ENCODE data around the gene MID2.
"Not testable (repeated sequence)": the region's sequence is repeated elsewhere in the genome, so short reads cannot be mapped to it uniquely, and the experiment has no call there.

MID2 gene

GRCh38 chrX:107825698-107826237, at the start of gene MID2:
Gene MID2, plus strand, starts transcription at chrX:107825866. Its CDS starts 561 bp downstream, at chrX:107826427.
- no peak for FAIRE-seq

GRCh38 chrX:107776649-107777535, 48.8 kb upstream of the MID2 start:
- FAIRE-seq: peak; percentile 90

- FAIRE-seq: no peak
Measured at GRCh38 chrX:107777536-107777832, 48.2 kb upstream of the MID2 start, which contains the start of gene NCBP2L. Gene NCBP2L, plus strand, starts transcription at chrX:107777733. Its CDS starts 16,488 bp downstream, at chrX:107794221.

- no peak for FAIRE-seq
Measured at GRCh38 chrX:107780525-107780924, 45.1 kb upstream of the MID2 start.

- FAIRE-seq: no peak
Measured at GRCh38 chrX:107787827-107788226, 37.8 kb upstream of the MID2 start.

- no peak for FAIRE-seq
Measured at GRCh38 chrX:107804427-107804826, 21.2 kb upstream of the MID2 start.

- no peak for FAIRE-seq
Measured at GRCh38 chrX:107805179-107805578, 20.5 kb upstream of the MID2 start.

- FAIRE-seq: not testable (repeated sequence)
Measured at GRCh38 chrX:107810053-107810452, 15.6 kb upstream of the MID2 start.

GRCh38 chrX:107818900-107819521, 6.7 kb upstream of the MID2 start:
- no peak for FAIRE-seq

GRCh38 chrX:107823042-107823441, 2.6 kb upstream of the MID2 start:
- no peak for FAIRE-seq

- no peak for FAIRE-seq
Measured at GRCh38 chrX:107823456-107823855, 2.2 kb upstream of the MID2 start.

GRCh38 chrX:107826238-107827029, 768 bp downstream of the MID2 start:
- FAIRE-seq: no peak

- FAIRE-seq: no peak
Measured at GRCh38 chrX:107827030-107827831, 1.6 kb downstream of the MID2 start.

- FAIRE-seq: no peak
Measured at GRCh38 chrX:107827852-107828251, 2.2 kb downstream of the MID2 start.

- no peak for FAIRE-seq
Measured at GRCh38 chrX:107829878-107830277, 4.2 kb downstream of the MID2 start.

GRCh38 chrX:107831071-107831730, 5.5 kb downstream of the MID2 start:
- FAIRE-seq: no peak

GRCh38 chrX:107834275-107835201, 8.9 kb downstream of the MID2 start:
- FAIRE-seq: peak; percentile 14

GRCh38 chrX:107836958-107837357, 11.3 kb downstream of the MID2 start:
- no peak for FAIRE-seq

- FAIRE-seq: no peak
Measured at GRCh38 chrX:107840971-107841370, 15.3 kb downstream of the MID2 start.

- no peak for FAIRE-seq
Measured at GRCh38 chrX:107842715-107843400, 17.2 kb downstream of the MID2 start.
